Airway epithelial cell (primary cell): ENCODE measurements around the gene CTH. TPM values are rescaled to one million over a fixed set of nuclear protein-coding genes. Genes with fewer than 3 reads are reported as not detected.

Experiments
- total RNA-seq: library from RNA; depleted of rRNA; stranded (reverse); fragments of >200 nt; gene quantifications from 2 replicates; pipeline ENCODE4 v1.2.3, GENCODE V29; 2015

CTH gene
- 1.3 and 1.6 TPM in 2 replicates for total RNA-seq

DNA sequence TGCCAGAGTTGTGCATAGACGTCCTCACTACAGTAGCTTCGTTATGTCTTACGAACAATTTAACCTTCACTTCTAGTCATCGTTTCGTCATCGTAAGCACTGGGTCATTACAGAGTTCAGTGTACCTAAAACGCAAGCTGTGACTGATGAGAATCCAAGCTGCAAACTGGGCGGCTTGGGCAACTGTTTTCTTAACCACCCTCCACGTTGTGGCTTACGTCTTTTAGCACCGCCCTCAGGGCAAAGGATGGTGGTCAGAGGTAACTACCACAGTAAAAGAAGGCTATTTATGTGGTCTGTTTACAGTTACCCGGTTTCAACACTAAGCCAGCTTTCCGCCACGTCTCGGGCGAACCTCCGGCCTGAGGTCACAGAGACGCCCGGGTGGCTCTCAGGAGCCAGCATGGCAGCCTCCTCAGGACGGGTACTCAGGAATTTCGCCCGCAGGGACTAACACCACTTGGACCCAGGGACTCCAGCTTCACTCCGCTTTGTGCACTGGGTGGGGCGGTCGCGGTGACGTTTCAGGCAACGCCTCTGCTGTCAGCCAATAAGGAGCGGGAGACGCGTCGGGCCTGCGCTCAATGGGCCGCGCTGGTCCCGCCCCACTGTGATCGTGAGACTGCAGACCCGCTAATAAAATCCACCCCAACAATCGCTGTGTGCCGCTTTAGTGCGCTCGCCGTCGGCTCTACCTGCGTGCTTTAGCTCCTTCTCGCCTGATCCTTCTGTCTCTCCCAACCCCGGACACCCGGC, at the start of gene CTH:
Gene CTH (plus strand): TSS at position 665 of the 756 bp plus-strand sequence. CDS start 148 bp downstream, outside the sequence.

Other genes with a start within 250 kb of the CTH start
- gene LRRC40, start 205.7 kb upstream of the CTH start, total RNA-seq = 16.8 and 18.3 TPM in 2 replicates
- 43.7 and 65.4 TPM in 2 replicates for gene SRSF11, start 189.9 kb upstream of the CTH start, total RNA-seq
- gene ANKRD13C, start 56.5 kb upstream of the CTH start, total RNA-seq = 7.6 and 10.7 TPM in 2 replicates